ENCODE data around the gene KCNS3.

KCNS3 gene

GRCh38 chr2:17878281-17879136, at the start of gene KCNS3:
Gene KCNS3 (plus strand): TSS chr2:17878667. CDS start chr2:17931009, 52,342 bp downstream.
- peak; percentile 71 for DNase-seq

GRCh38 chr2:17830053-17831034, 48.1 kb upstream of the KCNS3 start:
- peak; percentile 52 for DNase-seq

GRCh38 chr2:17835516-17835915, 43.0 kb upstream of the KCNS3 start:
- DNase-seq = no peak

- no peak for DNase-seq
Observed at GRCh38 chr2:17839959-17840358, 38.5 kb upstream of the KCNS3 start.

- no peak for DNase-seq
Observed at GRCh38 chr2:17843457-17843856, 35.0 kb upstream of the KCNS3 start.

- no peak for DNase-seq
Observed at GRCh38 chr2:17845806-17846205, 32.7 kb upstream of the KCNS3 start.

GRCh38 chr2:17846676-17847075, 31.8 kb upstream of the KCNS3 start:
- DNase-seq = no peak

GRCh38 chr2:17847236-17847635, 31.2 kb upstream of the KCNS3 start:
- DNase-seq = no peak

- DNase-seq = no peak
Observed at GRCh38 chr2:17849275-17849674, 29.2 kb upstream of the KCNS3 start.

- DNase-seq = no peak
Observed at GRCh38 chr2:17850151-17850550, 28.3 kb upstream of the KCNS3 start.

- peak; percentile 74 for DNase-seq
Observed at GRCh38 chr2:17851731-17852585, 26.5 kb upstream of the KCNS3 start.

GRCh38 chr2:17853799-17854198, 24.7 kb upstream of the KCNS3 start:
- no peak for DNase-seq

- peak; percentile 56 for DNase-seq
Observed at GRCh38 chr2:17857021-17857420, 21.4 kb upstream of the KCNS3 start.

GRCh38 chr2:17858064-17858463, 20.4 kb upstream of the KCNS3 start:
- no peak for DNase-seq

GRCh38 chr2:17863539-17863938, 14.9 kb upstream of the KCNS3 start:
- no peak for DNase-seq

GRCh38 chr2:17864676-17865075, 13.8 kb upstream of the KCNS3 start:
- no peak for DNase-seq

- DNase-seq = no peak
Observed at GRCh38 chr2:17867133-17867532, 11.3 kb upstream of the KCNS3 start.

GRCh38 chr2:17869128-17869527, 9.3 kb upstream of the KCNS3 start:
- DNase-seq = no peak

GRCh38 chr2:17871639-17872038, 6.8 kb upstream of the KCNS3 start:
- DNase-seq = no peak

- DNase-seq = no peak
Observed at GRCh38 chr2:17873021-17873420, 5.4 kb upstream of the KCNS3 start.

GRCh38 chr2:17876590-17876989, 1.9 kb upstream of the KCNS3 start:
- no peak for DNase-seq

GRCh38 chr2:17877811-17878280, 621 bp upstream of the KCNS3 start:
- no peak for DNase-seq

Measured in NCI-H2171 (cell line).